BJ (cell line): ENCODE results near the gene IPCEF1. TPM values are rescaled to one million over a fixed set of nuclear protein-coding genes. Genes with fewer than 3 reads are reported as not detected.

ENCODE experiments used
- CTCF ChIA-PET: fragments of 350-600 bp; formaldehyde crosslinking; extraction: SDS; loops from one replicate; lab custom pipeline; 2021; ENCODE audit warnings: antibody characterized with exemption, inconsistent platforms; lab: Yijun Ruan, JAX
- POLR2A ChIA-PET: fragments of 300-600 bp; sonication (Branson Sonifier 250); formaldehyde crosslinking; extraction: SDS; loops from one replicate; lab custom pipeline; 2021; ENCODE audit warnings: antibody characterized with exemption; lab: Charles Lee
- DNase-seq: peaks from one replicate; pipeline ENCODE4 v3.0.0-alpha.2; 2011; ENCODE audit warnings: low read depth
- H3K27me3 ChIP-seq: 2 replicates; pipeline ENCODE4 v1.6.0; 2011; ENCODE audit warnings: low read length; ENCODE audit not compliant: control insufficient read depth, insufficient read depth
- H3K36me3 ChIP-seq: 2 replicates; pipeline ENCODE4 v1.5.1; 2011; ENCODE audit warnings: low read length; ENCODE audit not compliant: control insufficient read depth, insufficient read depth
- H3K4me3 ChIP-seq: 2 replicates; pipeline ENCODE4 v1.5.1; 2011; ENCODE audit warnings: low read depth, mild to moderate bottlenecking, control low read depth, low read length
- CTCF ChIP-seq: IDR thresholded peaks from 2 replicates; pipeline ENCODE4 v1.5.1; 2011; ENCODE audit warnings: low read depth, mild to moderate bottlenecking, control low read depth, inconsistent platforms, low read length, moderate library complexity; ENCODE audit not compliant: insufficient read depth
- polyA plus RNA-seq: library from polyadenylated mRNA; depleted of rRNA; stranded (reverse); fragments of >200 nt; gene quantifications from 2 replicates; pipeline ENCODE4 v1.2.3, GENCODE V29; 2011

Gene IPCEF1
- polyA plus RNA-seq, 1 experiment, result 0.02 TPM

GRCh38 chr6:154232013-154232910 is 124.3 kb downstream of the IPCEF1 start:
- CTCF ChIA-PET, result interaction anchor here (0.6 kb wide), 2 partner anchors 28 to 99 kb away, joined by 3 to 4 read pairs; no protein-coding TSS in a partner anchor
- TF ChIP-seq CTCF, result no peak
- Histone ChIP-seq H3K27me3 (no peaks in the 10 kb centered on the region), H3K4me3 (no peak overlapping the region), H3K36me3 (no peaks in the 10 kb centered on the region)
- DNase-seq, result no peak
- POLR2A ChIA-PET, result no interaction called here

DNA sequence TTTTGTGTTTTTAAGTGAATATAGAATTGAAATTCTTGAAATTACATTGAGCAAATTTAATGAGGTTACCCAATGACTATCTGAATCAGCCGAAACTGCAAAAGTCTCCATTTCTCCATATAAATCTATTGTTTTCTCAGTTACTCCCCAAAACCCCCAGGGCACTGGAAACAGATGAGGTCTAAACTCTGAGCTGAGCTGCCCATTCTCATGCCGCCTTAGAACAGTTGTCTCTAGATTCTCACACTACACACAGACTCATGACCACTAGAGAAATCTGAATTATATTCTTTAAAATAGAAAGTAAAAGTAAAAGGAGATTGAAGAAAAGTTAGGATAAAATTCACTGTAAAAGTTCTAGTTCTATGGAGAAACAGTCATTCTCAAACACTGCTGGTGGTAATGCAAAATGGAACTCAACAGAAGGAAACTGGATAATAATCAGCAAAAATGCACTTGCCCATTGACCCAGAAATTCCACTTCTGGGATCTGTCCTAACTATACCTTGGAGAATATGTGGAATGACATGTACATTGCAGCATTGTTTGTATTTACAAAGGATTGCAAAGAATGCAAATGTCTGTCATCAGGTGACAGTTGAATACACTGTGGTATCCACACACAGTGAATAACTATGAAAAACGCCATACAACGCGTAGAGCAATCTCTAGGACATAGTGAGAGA is 125.5 kb downstream of the IPCEF1 start:
- Histone ChIP-seq H3K36me3 (no peaks in the 10 kb centered on the region), H3K4me3 (no peak overlapping the region), H3K27me3 (no peaks in the 10 kb centered on the region)
- ChIA-PET CTCF (no interaction called here), POLR2A (no interaction called here)
- TF ChIP-seq CTCF, result no peak
- no peak for DNase-seq

DNA sequence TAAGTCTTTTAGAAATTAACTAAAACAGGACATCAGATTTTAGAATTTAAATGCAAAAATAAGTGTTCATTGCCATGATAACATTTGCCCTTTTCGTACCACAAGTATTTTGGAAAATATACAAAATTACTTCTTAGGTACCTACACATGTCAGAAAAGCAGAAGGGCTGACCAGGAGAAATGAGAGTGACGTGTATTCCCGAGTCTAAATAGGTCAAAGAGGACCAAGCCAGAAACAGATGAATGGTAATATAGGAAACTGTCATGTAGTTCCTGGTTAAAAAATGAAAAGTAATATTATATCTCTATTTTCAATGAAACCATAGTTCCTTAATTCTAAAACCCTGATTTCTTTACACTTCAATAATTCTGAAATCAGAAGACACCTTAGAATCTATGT is 126.2 kb downstream of the IPCEF1 start:
- TF ChIP-seq CTCF, result no peak
- H3K36me3 ChIP-seq, result no peaks in the 10 kb centered on the region
- CTCF ChIA-PET, result no interaction called here
- no peak overlapping the region for H3K4me3 ChIP-seq
- no peak for DNase-seq
- no peaks in the 10 kb centered on the region for H3K27me3 ChIP-seq
- POLR2A ChIA-PET, result no interaction called here

GRCh38 chr6:154229786-154230185 is 126.8 kb downstream of the IPCEF1 start:
- no peaks in the 10 kb centered on the region for H3K36me3 ChIP-seq
- no peak for TF ChIP-seq CTCF
- DNase-seq, result no peak
- H3K27me3 ChIP-seq, result no peaks in the 10 kb centered on the region
- H3K4me3 ChIP-seq, result no peak overlapping the region
- ChIA-PET POLR2A (no interaction called here), CTCF (no interaction called here)

- TF ChIP-seq CTCF, result no peak
- ChIA-PET CTCF (no interaction called here), POLR2A (no interaction called here)
- Histone ChIP-seq H3K36me3 (no peaks in the 10 kb centered on the region), H3K4me3 (no peak overlapping the region), H3K27me3 (no peaks in the 10 kb centered on the region)
- DNase-seq, result no peak
Observed at GRCh38 chr6:154228521-154228905, 128.1 kb downstream of the IPCEF1 start.
